AG04450 (cell line): ENCODE results near the gene CZIB. TPM values are rescaled to one million over a fixed set of nuclear protein-coding genes. Genes with fewer than 3 reads are reported as not detected.

Experiments
- CTCF ChIA-PET: fragments of 300-600, 350-600 bp; formaldehyde crosslinking; extraction: SDS; loops from one replicate; lab custom pipeline; 2022; ENCODE audit warnings: antibody characterized with exemption, inconsistent platforms; lab: Charles Lee
- POLR2A ChIA-PET: fragments of 350-600 bp; formaldehyde crosslinking; extraction: SDS; loops from one replicate; lab custom pipeline; 2021; ENCODE audit warnings: antibody characterized with exemption, inconsistent platforms; lab: Yijun Ruan, JAX
- DNase-seq: peaks from one replicate; pipeline ENCODE4 v3.0.0-alpha.2; 2011; ENCODE audit warnings: low read depth, low spot score
- H3K27ac ChIP-seq: one replicate; pipeline ENCODE4 v1.5.1; 2012; ENCODE audit warnings: low read depth, low read length, control low read depth
- H3K27me3 ChIP-seq: one replicate; pipeline ENCODE4 v1.6.0; 2012; ENCODE audit warnings: low read length; ENCODE audit not compliant: control insufficient read depth, insufficient read depth
- H3K4me3 ChIP-seq: 2 replicates; pipeline ENCODE4 v1.5.1; 2011; ENCODE audit warnings: mild to moderate bottlenecking, low read depth, low read length, control low read depth
- H3K9me3 ChIP-seq: 2 replicates; pipeline ENCODE4 v1.5.1; 2012; ENCODE audit warnings: low read length; ENCODE audit not compliant: control insufficient read depth, insufficient read depth
- CTCF ChIP-seq: IDR thresholded peaks from 2 replicates; pipeline ENCODE4 v1.5.1; 2011; ENCODE audit warnings: low read depth, low read length, control low read depth, inconsistent platforms
- polyA plus RNA-seq: library from polyadenylated mRNA; depleted of rRNA; stranded (reverse); fragments of >200 nt; gene quantifications from 2 replicates; pipeline ENCODE4 v1.2.3, GENCODE V29; 2011

Gene CZIB
- polyA plus RNA-seq, 1 experiment = 89.6 TPM

GRCh38 chr1:53264048-53264447 lies 43.6 kb upstream of the CZIB start:
- Histone ChIP-seq H3K9me3 (no peaks in the 10 kb centered on the region), H3K27ac (no peak overlapping the region), H3K4me3 (no peak overlapping the region), H3K27me3 (no peaks in the 10 kb centered on the region)
- DNase-seq = no peak
- ChIA-PET POLR2A (no interaction called here), CTCF (interaction anchor here (1.8 kb wide), 1 partner anchor 14 kb away, joined by 8 read pairs; no protein-coding TSS in a partner anchor)
- TF ChIP-seq CTCF = no peak

GRCh38 chr1:53262000-53262399 lies 41.6 kb upstream of the CZIB start:
- Histone ChIP-seq H3K4me3 (no peak overlapping the region), H3K27me3 (no peaks in the 10 kb centered on the region), H3K9me3 (no peaks in the 10 kb centered on the region), H3K27ac (no peak overlapping the region)
- TF ChIP-seq CTCF = no peak
- CTCF ChIA-PET = interaction anchor here (1.0 kb wide), 1 partner anchor 12 kb away, joined by 3 read pairs; no protein-coding TSS in a partner anchor
- no peak for DNase-seq
- POLR2A ChIA-PET = no interaction called here

- TF ChIP-seq CTCF = no peak
- ChIA-PET CTCF (no interaction called here), POLR2A (no interaction called here)
- Histone ChIP-seq H3K27me3 (no peaks in the 10 kb centered on the region), H3K4me3 (no peak overlapping the region), H3K27ac (no peak overlapping the region), H3K9me3 (no peaks in the 10 kb centered on the region)
- no peak for DNase-seq
Observed at GRCh38 chr1:53260631-53261247, 40.3 kb upstream of the CZIB start.

GRCh38 chr1:53259932-53260331 lies 39.5 kb upstream of the CZIB start:
- POLR2A ChIA-PET = no interaction called here
- no peak for TF ChIP-seq CTCF
- Histone ChIP-seq H3K27ac (no peak overlapping the region), H3K27me3 (no peaks in the 10 kb centered on the region), H3K9me3 (no peaks in the 10 kb centered on the region), H3K4me3 (no peak overlapping the region)
- CTCF ChIA-PET = no interaction called here
- no peak for DNase-seq

DNA sequence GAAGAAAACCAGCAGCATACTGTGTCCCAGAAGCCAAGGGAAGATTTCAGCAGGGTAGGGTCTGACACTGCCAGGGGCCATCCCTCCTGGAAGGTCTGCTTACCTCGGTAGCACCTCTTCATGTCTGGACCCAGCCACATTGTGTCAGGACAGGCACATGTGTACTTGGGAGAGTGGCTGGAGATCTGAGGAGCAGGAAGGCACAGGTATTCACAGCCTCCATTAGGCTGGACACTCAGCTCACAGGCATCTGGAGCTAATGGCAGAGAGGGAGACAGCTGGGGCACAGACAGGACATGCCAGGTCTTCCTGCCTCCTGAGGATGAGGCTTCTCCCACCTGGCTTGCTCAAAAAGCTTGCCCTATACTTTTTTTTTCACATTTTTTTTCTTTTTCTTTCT lies 37.8 kb upstream of the CZIB start:
- Histone ChIP-seq H3K4me3 (no peak overlapping the region), H3K9me3 (no peaks in the 10 kb centered on the region), H3K27ac (no peak overlapping the region), H3K27me3 (no peaks in the 10 kb centered on the region)
- no peak for DNase-seq
- ChIA-PET POLR2A (no interaction called here), CTCF (no interaction called here)
- TF ChIP-seq CTCF = no peak
